NCI-H460 (cell line): ENCODE measurements around the gene OR5D16. TPM values are rescaled to one million over a fixed set of nuclear protein-coding genes. Genes with fewer than 3 reads are reported as not detected.
"Not testable (repeated sequence)": the region's sequence is repeated elsewhere in the genome, so short reads cannot be mapped to it uniquely, and the experiment has no call there.

Experiments
- DNase-seq: peaks from one replicate; pipeline ENCODE4 v3.0.0-alpha.2; 2016; ENCODE audit warnings: low read depth; ENCODE audit errors: extremely low read depth
- polyA plus RNA-seq: library from polyadenylated mRNA; depleted of rRNA; stranded (reverse); fragments of >200 nt; gene quantifications from 2 replicates; pipeline ENCODE4 v1.2.3, GENCODE V29; 2014; cell fraction: nucleus; rRNA removed
- total RNA-seq: library from RNA; depleted of rRNA; stranded (reverse); fragments of >200 nt; shearing (Covaris generic); gene quantifications from 2 replicates; pipeline ENCODE4 v1.2.3, GENCODE V29; 2014; rRNA removed

Gene OR5D16
- not detected in 2 replicates for total RNA-seq
- polyA plus RNA-seq, result not detected in 2 replicates

DNA sequence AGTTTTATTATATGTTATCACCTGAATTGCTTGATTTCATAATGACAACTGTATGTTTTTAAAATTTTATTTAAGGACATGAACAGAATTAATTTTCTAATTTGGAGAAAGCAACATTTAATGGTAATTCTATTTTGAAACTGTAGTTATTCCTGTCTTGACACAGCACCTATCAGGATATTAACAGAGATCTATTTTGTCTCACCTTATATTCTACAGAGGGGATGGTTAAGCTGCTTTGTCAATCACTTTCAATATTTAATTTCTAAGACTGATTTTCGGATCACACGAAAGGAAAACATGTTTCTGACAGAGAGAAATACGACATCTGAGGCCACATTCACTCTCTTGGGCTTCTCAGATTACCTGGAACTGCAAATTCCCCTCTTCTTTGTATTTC, at the start of gene OR5D16:
Gene OR5D16 (plus strand): TSS at position 301 of the 400 bp plus-strand sequence. CDS start 0 bp downstream, at position 301.
- no peak for DNase-seq

DNA sequence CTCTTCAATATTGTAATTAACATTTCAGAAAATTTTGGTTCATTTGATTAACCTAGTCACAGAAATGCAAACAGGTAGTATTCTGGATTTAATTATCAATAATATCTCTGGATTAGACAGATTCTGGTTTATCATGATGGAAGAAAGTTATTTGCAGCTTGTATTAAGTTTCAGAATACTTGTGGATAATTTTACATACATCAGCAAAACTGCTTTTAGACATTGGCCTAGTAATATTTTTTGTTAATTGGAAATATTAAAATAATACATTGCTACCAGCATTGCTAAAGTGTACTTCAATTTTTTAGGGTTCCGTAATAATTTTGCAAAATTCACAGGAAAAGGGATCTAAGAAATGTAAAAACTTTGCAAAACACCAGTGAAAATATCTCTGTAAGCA, 46.9 kb upstream of the OR5D16 start:
- DNase-seq, result no peak

DNA sequence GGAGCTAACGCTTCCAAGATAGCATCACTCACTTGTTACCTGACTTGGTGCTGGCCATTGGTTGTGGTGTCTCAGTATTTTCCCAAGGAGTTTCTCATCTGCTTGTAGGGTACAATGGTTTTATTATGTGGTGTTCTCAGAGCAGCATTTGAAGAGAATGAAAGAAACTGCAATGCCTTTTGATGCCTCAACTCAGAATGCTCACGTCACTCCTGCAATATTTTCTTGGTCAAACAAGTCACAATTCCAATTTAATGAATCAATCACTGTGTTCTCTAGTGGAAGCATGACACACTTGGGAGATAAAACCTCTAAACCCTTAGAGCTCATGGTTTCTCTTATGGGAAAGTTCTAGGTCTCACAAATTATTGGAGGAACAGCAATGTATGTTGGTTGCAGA, 45.2 kb upstream of the OR5D16 start:
- no peak for DNase-seq

DNA sequence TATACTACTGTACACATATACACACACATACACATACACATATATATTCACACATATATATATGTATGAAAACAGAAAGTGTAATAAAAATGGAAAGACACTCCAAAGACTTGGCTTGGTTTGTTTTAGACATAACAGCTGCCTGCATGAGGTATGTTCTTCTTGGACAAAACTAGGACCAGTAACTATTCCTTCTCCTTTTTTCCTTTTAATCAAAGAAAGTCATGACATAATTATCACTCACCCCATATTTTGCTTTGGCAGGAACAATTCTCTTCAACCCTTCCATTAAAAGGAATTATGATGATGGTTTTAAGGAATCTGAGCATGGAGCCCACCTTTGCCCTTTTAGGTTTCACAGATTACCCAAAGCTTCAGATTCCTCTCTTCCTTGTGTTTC, 43.3 kb upstream of the OR5D16 start, which contains the start of gene OR5D14:
Gene OR5D14 (plus strand): TSS at position 301 of the 400 bp plus-strand sequence. CDS start 0 bp downstream, at position 301.
- no peak for DNase-seq

DNA sequence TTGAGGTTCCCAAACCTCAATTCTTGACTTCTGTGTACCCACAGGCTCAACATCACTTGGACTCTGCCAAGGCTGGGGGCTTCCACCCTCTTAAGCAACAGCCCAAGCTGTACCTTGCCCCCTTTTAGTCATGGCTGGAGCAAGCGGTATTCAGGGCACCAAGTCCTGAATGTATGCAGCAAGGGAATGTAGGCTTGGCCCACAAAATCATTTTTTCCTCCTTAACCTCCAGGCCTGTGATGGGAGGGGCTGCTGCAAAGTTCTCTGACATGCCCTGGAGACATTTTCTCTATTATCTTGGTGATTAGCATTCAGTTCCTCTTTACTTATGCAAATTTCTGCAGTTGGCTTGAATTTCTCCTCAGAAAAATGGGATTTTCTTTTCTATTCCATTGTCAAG, 32.3 kb upstream of the OR5D16 start:
- no peak for DNase-seq

DNA sequence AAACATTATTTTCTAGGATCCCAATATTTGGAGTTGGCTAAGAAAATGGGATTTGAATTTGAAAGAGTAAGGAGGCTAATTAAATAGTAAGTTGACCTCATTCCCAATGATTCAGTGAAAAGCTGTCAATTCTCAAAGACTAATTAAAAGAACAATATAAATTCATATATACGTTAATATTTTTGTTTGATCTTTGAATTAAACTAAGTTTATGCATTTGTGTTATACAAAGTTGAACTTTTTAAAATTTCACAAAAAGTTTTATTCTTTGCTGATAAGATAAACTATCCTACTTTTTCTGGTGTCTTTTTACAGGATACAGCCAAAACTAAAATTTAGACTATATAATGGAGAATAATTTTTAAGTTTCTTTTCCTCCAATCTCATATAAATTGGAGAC, 27.5 kb upstream of the OR5D16 start, which contains the start of gene OR5L1:
Gene OR5L1 (plus strand): TSS at position 301 of the 400 bp plus-strand sequence. CDS start 100 bp downstream, outside the sequence.
- no peak for DNase-seq

DNA sequence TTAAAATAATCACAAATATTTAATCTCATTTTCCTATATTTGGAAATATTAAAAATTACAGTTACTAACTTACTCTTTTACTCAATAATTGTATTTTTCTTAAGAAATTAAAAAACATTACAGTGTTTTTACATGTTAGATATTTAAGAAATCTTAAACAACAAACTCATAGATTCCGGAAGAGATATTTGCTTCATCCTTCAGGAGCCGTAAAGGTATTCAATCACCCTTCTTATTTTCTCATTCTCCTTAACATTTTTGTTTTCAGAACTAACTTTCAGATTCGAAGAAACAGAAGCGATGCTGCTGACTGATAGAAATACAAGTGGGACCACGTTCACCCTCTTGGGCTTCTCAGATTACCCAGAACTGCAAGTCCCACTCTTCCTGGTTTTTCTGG, 19.2 kb upstream of the OR5D16 start, which contains the start of gene OR5D18:
Gene OR5D18 (plus strand): TSS at position 301 of the 400 bp plus-strand sequence. CDS start 0 bp downstream, at position 301.
- no peak for DNase-seq

DNA sequence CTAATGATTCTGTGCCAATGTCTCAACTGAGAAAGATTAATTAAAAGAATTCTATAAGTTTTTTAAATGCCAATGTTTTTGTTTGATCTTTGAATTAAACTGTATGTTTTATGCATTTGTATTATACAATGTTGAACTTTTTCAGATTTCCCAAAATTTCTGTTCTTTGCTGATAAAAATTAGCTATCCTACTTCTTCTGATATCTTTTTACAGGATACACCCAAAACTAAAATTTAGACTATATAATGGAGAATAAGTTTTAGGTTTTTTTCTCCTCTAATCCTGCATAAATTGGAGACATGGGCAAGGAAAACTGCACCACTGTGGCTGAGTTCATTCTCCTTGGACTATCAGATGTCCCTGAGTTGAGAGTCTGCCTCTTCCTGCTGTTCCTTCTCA, 11.6 kb upstream of the OR5D16 start, which contains the start of gene OR5L2:
Gene OR5L2 (plus strand): TSS at position 301 of the 400 bp plus-strand sequence. CDS start 0 bp downstream, at position 301.
- no peak for DNase-seq

DNA sequence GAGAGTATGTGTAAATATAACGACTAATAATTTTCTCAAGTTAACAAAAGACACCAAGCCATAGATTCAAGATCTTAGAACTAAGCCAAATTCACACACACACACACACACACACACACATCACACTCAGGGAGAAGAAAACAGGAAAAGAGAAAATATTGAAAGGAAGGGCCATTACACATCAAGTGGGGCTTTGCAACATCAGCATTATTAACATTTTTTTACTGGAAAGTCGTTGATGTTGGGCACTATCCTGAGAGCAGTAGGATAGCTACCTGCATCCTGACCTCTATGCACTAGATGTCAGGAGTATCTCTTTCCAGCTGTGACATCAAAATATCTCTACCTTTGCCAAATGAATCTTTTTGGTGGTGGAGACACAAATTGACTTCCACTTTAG, 8.9 kb downstream of the OR5D16 start:
- no peak for DNase-seq

DNA sequence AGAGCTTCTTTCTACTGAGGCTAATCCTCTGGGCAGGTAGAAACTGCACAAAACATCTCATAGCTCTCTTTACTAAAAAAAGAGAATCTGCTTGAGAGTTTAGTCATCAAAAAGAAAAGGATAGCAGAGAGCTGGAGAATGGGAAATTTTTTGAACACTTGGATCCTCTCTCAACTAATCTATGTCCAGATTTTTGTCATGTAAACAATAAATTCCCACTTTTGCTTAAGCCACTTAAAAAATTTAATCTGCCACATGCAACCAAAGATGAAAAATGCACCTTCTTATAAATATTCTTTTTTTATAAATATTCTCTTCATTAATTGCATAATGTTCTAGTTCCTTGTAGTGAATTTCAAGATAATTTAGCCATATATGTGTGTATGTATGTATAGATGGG, 10.5 kb downstream of the OR5D16 start:
- DNase-seq, result no peak

DNA sequence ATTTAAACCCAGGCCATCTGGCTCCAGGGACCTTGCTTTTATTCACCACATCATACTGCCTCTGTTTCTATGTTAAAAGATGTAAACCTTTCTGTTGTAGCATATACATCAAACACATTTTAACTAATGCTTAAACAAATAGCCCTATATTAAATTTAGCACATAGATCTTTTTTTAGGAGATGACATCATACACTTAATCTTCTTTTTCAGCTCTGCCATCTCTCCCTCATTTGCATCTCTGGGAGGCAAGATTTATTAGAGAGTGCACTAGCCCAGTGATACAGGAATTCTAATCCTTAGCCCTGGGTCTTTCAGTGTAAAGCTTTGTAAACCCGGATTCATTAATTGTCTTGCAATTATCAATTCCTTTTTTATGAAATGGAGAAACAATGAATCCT, 13.6 kb downstream of the OR5D16 start:
- DNase-seq, result no peak

DNA sequence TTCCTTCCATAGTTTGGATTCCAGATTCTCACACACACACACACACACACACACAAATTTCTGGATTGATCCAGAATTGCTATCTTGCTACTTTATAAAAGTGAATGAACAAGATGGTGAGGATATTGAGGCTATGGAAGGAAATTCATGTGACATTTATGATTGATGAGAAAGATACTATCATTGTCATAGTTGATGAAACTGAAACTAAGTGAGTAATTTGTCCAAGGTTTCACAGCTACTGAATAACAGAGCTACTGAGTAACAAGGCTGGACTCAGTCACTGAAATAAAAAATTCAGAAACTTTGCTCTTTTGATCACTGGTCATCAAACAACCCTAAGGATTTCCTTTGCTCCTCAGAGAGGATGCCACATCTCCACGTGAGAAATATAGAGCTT, 16.2 kb downstream of the OR5D16 start:
- no peak for DNase-seq

DNA sequence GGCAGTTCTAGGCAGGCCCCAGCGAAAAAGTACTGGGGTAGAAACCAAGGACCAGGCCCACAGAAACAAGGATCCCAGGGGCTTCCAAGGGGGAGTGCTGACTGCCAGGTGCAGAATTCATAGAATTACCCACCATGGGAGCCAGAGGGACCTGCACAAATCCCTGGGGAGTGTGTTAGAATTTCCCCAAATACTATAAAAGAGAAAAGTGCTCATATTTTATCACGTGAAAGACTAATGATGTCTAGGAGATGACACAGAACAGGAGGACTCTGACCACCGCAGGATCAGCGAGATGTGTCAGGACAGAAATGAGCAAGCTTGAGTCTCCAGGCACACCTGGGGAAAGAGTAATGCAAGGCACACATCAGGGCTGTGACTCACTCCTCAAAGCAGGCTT, 28.8 kb downstream of the OR5D16 start:
- DNase-seq, result not testable (repeated sequence)

DNA sequence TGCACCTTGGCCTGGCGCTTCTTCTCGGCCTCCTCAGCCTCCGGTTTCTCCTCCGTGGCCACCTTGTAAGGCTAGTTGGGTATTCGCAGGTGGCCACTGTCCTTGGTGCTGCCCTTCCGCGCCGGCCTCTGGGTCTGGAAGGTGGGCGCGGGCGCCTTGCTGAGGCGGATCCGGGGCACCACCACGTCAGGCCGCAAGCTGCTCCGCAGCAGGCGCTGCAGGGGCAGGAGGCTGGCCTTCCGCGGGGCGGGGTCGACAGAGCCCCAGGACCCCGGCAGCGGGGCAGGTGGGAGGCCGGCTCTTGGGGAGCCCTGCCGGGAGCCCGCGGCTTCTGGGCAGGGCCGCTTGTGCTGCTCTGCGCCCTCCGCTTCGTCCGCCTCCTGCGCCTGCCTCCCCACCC, 34.2 kb downstream of the OR5D16 start:
- not testable (repeated sequence) for DNase-seq

DNA sequence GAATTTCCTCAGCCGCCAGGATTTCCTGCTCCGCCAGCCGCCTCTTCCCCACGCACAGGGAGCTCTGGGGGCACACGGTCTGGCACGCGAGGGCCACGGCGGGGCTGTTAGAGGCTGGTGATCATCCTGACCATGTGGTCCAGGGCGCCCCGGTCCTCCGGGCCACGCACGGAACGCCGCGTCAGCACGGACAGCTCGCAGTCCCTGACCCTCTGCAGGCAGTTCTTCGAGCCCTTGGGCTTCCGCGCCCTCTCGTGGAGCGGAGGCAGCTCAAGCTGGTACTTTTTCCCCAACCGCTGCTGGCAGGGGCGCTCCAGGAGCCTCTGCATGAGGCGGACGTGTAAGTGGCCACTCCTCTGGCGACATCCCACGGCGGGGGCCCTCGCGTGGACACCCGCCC, 34.6 kb downstream of the OR5D16 start:
- DNase-seq, result not testable (repeated sequence)

DNA sequence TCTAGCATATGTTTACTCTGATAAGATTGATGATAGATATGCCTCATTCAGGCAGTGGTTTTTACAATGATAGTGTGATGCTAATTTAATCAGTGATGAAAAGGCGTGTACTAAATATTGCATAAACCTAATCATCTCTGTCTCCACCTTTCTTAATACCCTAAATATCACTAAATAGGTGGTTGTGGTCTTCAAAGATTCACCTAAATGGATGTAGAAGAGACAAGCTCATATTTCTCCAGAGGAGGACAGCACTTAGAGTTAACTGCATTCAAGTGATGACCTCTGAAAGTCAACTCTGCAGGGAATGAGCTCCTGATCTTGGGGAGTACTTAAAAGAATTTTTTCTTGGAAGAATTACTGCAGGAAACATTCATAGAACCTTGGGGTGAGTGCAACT, 44.4 kb downstream of the OR5D16 start, which contains the start of gene TRIM51:
Gene TRIM51 (plus strand): TSS at position 301 of the 400 bp plus-strand sequence. CDS start 2,132 bp downstream, outside the sequence.
- DNase-seq, result not testable (repeated sequence)

DNA sequence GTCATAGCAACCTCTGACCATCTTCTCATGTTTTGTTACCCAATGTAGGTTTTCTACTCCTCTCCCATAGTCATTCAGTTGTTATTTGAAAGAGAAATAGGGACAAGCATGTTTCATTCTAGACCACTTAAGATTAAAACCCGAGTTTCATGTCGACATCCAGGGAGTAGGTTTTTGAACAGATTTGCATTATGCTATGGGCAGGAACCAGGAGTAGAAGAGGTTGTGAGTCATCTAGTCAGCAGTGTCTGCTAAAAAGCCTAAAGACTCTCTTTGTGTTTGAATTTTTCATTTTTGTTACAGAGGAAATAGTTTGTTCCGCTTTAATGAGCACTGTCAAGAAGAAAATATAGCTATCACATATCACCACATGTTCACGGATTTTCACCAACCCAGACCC, 46.4 kb downstream of the OR5D16 start:
- DNase-seq, result not testable (repeated sequence)

DNA sequence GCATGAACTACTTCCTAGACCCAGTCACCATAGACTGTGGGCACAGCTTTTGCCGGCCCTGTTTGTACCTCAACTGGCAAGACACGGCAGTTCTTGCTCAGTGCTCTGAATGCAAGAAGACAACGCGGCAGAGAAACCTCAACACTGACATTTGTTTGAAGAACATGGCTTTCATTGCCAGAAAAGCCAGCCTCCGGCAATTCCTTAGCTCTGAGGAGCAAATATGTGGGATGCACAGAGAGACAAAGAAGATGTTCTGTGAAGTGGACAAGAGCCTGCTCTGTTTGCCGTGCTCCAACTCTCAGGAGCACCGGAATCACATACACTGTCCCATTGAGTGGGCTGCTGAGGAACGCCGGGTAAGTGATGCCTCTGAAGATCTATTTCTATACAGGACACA, 46.9 kb downstream of the OR5D16 start:
- DNase-seq, result not testable (repeated sequence)
